Uterus (tissue), 4 donors: ENCODE results near the gene IFNG. TPM values are rescaled to one million over a fixed set of nuclear protein-coding genes. Genes with fewer than 3 reads are reported as not detected.

Source experiments
- DNase-seq, 2 donors: peaks; one replicate each; pipeline ENCODE4 v3.0.0-alpha.2; 2019 to 2020
- H3K27ac ChIP-seq, 2 donors: fragments of 200-600 bp; sonication (generic); 1 replicate in 1 of 2; 2 replicates in 1 of 2; pipeline ENCODE4 v1.5.1; 2016 to 2018
- H3K27me3 ChIP-seq, 2 donors: fragments of 200-600 bp; sonication (generic); one replicate each; pipeline ENCODE4 v1.5.1; 2018 to 2019; ENCODE audit warnings: control low read depth in 1 of 2
- H3K36me3 ChIP-seq, 2 donors: fragments of 200-600 bp; sonication (generic); one replicate each; pipeline ENCODE4 v1.5.1; 2019; ENCODE audit warnings: control low read depth in 1 of 2
- H3K4me1 ChIP-seq, 2 donors: fragments of 200-600 bp; sonication (generic); one replicate each; pipeline ENCODE4 v1.5.1; 2018 to 2019; ENCODE audit warnings: control low read depth in 1 of 2
- H3K4me3 ChIP-seq, 2 donors: fragments of 200-600 bp; sonication (generic); 1 replicate in 1 of 2; 2 replicates in 1 of 2; pipeline ENCODE4 v1.5.1; 2018 to 2019; ENCODE audit warnings: mild to moderate bottlenecking in 1 of 2
- H3K9me3 ChIP-seq, 2 donors: fragments of 200-600 bp; sonication (generic); one replicate each; pipeline ENCODE4 v1.5.1; 2019; ENCODE audit warnings: control low read depth in 1 of 2
- POLR2A ChIP-seq, 2 donors: fragments of 450-650 bp; IDR thresholded peaks; one replicate each; pipeline ENCODE4 v1.6.1; 2016; ENCODE audit warnings: antibody characterized with exemption in 2 of 2, mild to moderate bottlenecking in 1 of 2, moderate library complexity in 1 of 2
- intact Hi-C: fragments of 100-400 bp; cut with DNase I; formaldehyde crosslinking; loops from one replicate; pipeline ENCODE4 v1.15.1; 2023; ENCODE audit warnings: low total_unique reads
- total RNA-seq, 4 donors: library from RNA; depleted of rRNA in 3 of 4; stranded (reverse); fragments of >200 nt in 3 of 4; gene quantifications; one replicate each; pipeline versions ENCODE4 v1.1.0 to v1.2.4, GENCODE V29; 2014 to 2023
- TF ChIP-seq, protein P1 (sequence below), 4 experiments: fragments of 200-600 bp in 2 of 4; fragments of 450-650 bp in 2 of 4; sonication (generic) in 2 of 4; IDR thresholded peaks; one replicate each; pipeline ENCODE4 v1.5.1; 2016 to 2019; ENCODE audit warnings: antibody characterized with exemption in 4 of 4, mild to moderate bottlenecking in 2 of 4, moderate library complexity in 1 of 4
- donor health status: DM: yes; HTN: yes; CAD: no.

The IFNG gene
- total RNA-seq, 4 donors from 2014 or later, result not detected

DNA sequence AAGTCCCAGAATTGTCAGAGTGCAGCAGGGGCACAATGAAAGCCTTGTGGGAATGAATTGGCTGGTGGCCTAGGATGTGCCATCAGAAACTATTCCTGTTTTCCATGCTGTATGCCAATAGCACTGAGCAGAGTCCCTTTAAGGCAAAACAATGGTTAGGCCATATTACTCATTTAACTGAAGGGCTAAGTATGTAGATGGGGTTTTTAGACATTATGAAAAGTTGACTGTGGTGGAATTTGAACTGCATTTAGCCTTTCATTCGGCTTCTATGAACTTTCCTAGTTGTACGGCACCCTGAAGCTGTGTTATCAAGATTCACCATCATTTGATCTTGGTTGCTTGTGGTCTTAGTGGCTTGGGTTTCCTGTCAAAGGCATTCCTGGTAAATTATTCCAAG is 41.3 kb upstream of the IFNG start:
- Histone ChIP-seq H3K27ac (no peak overlapping the region), H3K4me3 (no peak overlapping the region), H3K4me1 (no peaks in the 10 kb centered on the region), H3K36me3 (no peaks in the 10 kb centered on the region), H3K9me3 (no peaks in the 10 kb centered on the region), H3K27me3 (no peaks in the 10 kb centered on the region)
- no peak for TF ChIP-seq POLR2A (IDR thresholded peaks at IDR 0.05)
- TF ChIP-seq, protein P1, sequence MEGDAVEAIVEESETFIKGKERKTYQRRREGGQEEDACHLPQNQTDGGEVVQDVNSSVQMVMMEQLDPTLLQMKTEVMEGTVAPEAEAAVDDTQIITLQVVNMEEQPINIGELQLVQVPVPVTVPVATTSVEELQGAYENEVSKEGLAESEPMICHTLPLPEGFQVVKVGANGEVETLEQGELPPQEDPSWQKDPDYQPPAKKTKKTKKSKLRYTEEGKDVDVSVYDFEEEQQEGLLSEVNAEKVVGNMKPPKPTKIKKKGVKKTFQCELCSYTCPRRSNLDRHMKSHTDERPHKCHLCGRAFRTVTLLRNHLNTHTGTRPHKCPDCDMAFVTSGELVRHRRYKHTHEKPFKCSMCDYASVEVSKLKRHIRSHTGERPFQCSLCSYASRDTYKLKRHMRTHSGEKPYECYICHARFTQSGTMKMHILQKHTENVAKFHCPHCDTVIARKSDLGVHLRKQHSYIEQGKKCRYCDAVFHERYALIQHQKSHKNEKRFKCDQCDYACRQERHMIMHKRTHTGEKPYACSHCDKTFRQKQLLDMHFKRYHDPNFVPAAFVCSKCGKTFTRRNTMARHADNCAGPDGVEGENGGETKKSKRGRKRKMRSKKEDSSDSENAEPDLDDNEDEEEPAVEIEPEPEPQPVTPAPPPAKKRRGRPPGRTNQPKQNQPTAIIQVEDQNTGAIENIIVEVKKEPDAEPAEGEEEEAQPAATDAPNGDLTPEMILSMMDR (IDR thresholded peaks at IDR 0.05), result no peak
- intact Hi-C loops, result no loop called here
- DNase-seq, result no peak

DNA sequence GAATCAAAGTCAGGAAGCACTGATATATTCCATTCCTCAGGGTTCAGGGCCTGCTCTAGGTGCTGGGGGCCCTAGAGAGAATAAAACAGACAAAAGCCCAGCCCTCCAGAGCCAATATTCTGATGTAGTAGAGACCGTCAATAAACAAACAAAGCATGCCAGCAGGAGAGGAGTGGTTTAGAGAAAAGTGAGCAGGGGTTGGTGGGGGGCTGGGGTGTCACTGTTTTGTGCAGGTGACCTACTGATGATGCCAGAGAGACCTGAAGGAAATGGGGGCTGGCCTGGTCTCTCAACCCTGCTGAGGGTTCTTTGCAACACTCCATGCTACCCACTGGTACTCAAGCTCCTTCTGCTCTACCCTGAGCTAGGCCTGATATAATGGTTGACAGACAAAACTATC is 39.6 kb upstream of the IFNG start:
- H3K4me1 ChIP-seq, result no peaks in the 10 kb centered on the region
- no peak overlapping the region for H3K27ac ChIP-seq
- H3K9me3 ChIP-seq, result no peaks in the 10 kb centered on the region
- DNase-seq, result no peak
- no peaks in the 10 kb centered on the region for H3K27me3 ChIP-seq
- TF ChIP-seq, protein P1 (IDR thresholded peaks at IDR 0.05), result no peak
- no peak for TF ChIP-seq POLR2A (IDR thresholded peaks at IDR 0.05)
- H3K4me3 ChIP-seq, result no peak overlapping the region
- intact Hi-C loops, result no loop called here
- no peaks in the 10 kb centered on the region for H3K36me3 ChIP-seq

DNA sequence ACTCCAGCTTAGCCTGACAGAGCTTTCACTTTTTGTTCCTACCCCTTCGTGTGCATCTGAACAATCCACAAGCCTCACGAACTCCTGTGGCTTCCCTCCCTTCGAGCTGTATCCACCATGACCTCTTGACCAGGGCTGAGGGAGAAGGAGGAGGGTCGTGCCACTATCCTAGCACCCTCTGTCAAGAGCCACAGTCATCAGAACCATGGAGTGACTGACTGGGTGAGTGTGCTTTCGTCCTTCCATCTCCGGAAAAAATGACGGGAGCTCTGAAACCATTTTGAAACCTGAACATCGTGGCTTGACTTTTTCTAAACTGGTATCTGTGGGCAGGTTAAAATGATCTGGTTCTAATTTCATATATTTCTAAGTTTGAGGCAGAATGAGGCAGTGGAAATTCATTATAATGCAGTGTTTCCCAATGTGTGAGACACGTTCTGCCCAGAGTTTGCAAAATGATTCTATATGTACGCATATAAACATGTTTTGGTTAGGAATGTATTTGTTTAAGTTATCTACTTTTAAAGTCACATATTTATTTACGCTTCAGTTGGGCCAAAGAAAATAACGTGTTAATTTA is 39.1 kb upstream of the IFNG start:
- intact Hi-C loops, result no loop called here
- H3K4me3 ChIP-seq, result no peak overlapping the region
- H3K36me3 ChIP-seq, result no peaks in the 10 kb centered on the region
- no peaks in the 10 kb centered on the region for H3K4me1 ChIP-seq
- no peak for TF ChIP-seq POLR2A (IDR thresholded peaks at IDR 0.05)
- TF ChIP-seq, protein P1 (IDR thresholded peaks at IDR 0.05), result no peak
- H3K9me3 ChIP-seq, result no peaks in the 10 kb centered on the region
- H3K27ac ChIP-seq, result no peak overlapping the region
- H3K27me3 ChIP-seq, result no peaks in the 10 kb centered on the region
- DNase-seq, result no peak

DNA sequence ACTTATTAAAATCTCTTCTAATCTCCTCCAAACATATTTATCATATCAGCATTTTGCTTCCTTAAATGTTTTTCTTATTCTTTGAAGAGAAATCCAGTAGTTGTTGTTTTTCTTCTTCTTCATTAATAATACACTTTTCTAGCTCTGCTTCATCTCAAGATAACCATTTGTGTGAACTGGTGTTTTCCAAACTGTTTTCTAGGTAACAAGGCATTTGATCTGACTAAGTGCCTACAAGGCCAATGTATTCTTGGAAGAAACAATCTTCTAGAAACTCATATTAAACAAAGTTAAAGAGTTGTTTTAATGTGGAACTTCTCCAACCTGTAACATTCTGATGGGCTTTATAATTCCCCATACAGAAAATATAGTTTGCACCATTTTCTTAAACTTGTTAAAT is 30.8 kb upstream of the IFNG start:
- Histone ChIP-seq H3K27ac (no peak overlapping the region), H3K27me3 (no peaks in the 10 kb centered on the region), H3K4me3 (no peak overlapping the region), H3K4me1 (no peaks in the 10 kb centered on the region), H3K36me3 (no peaks in the 10 kb centered on the region), H3K9me3 (no peaks in the 10 kb centered on the region)
- intact Hi-C loops, result no loop called here
- TF ChIP-seq, protein P1 (IDR thresholded peaks at IDR 0.05), result no peak
- TF ChIP-seq POLR2A (IDR thresholded peaks at IDR 0.05), result no peak
- DNase-seq, result no peak

DNA sequence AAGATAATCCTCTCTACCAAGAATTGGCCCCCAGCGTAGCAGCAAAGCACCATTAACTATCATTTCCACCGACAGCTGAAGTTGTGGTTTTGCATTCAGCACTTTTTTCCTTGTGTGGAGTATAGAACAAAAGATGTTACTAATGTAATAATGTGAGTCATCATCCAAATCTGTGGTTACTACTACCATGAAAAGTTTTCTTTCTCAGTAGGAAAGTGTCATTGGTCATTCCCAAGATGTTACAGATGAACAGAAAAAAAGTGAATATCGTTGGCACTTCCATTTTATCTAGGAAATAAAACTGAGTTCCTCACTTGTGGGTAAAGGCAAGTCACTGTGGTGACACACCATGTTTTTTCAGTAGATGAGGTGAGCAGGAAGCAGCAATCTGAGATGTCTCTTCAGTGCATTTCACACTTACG is 30.3 kb upstream of the IFNG start:
- intact Hi-C loops, result no loop called here

More for the DNA sequence above, 30.3 kb upstream of the IFNG start:
- Histone ChIP-seq H3K27ac (no peak overlapping the region), H3K36me3 (no peaks in the 10 kb centered on the region), H3K4me1 (no peaks in the 10 kb centered on the region), H3K27me3 (no peaks in the 10 kb centered on the region), H3K4me3 (no peak overlapping the region), H3K9me3 (no peaks in the 10 kb centered on the region)
- DNase-seq, result no peak
- TF ChIP-seq, protein P1 (IDR thresholded peaks at IDR 0.05), result no peak
- no peak for TF ChIP-seq POLR2A (IDR thresholded peaks at IDR 0.05)
